Small intestine (tissue), 7 donors: ENCODE results near the gene MTUS2. TPM values are rescaled to one million over a fixed set of nuclear protein-coding genes. Genes with fewer than 3 reads are reported as not detected.

Experiments
- DNase-seq, 2 donors: peaks; one replicate each; pipeline versions ENCODE4 v3.0.0 to v3.0.0-alpha.2; 2013
- FAIRE-seq: peaks from 2 replicates; lab custom pipeline; 2012; peaks lifted over from hg19 to GRCh38; lab: Jason Lieb, UNC
- H3K27ac ChIP-seq, 3 donors: one replicate each; pipeline ENCODE4 v1.5.1; 2013; ENCODE audit warnings: low read length in 2 of 3, mild to moderate bottlenecking in 2 of 3, control low read depth in 1 of 3, inconsistent platforms in 1 of 3, low read depth in 1 of 3, moderate library complexity in 1 of 3
- H3K27me3 ChIP-seq, 3 donors: one replicate each; pipeline ENCODE4 v1.6.1; 2013; ENCODE audit warnings: low read length in 3 of 3, inconsistent platforms in 1 of 3; ENCODE audit not compliant: control insufficient read depth in 3 of 3, insufficient read depth in 3 of 3
- H3K36me3 ChIP-seq, 3 donors: one replicate each; pipeline ENCODE4 v1.6.1; 2013; ENCODE audit warnings: low read length in 3 of 3, inconsistent platforms in 1 of 3, low read depth in 1 of 3, mild to moderate bottlenecking in 1 of 3, moderate library complexity in 1 of 3; ENCODE audit not compliant: control insufficient read depth in 3 of 3, insufficient read depth in 2 of 3
- H3K4me1 ChIP-seq, 3 donors: one replicate each; pipeline ENCODE4 v1.6.1; 2013; ENCODE audit warnings: low read length in 2 of 3, inconsistent platforms in 1 of 3, low read depth in 1 of 3, mild to moderate bottlenecking in 1 of 3, moderate library complexity in 1 of 3; ENCODE audit not compliant: control insufficient read depth in 3 of 3, insufficient read depth in 2 of 3
- H3K4me3 ChIP-seq, 3 donors: one replicate each; pipeline ENCODE4 v1.5.1; 2013; ENCODE audit warnings: low read length in 3 of 3, control low read depth in 1 of 3, inconsistent platforms in 1 of 3, low read depth in 1 of 3, mild to moderate bottlenecking in 1 of 3, moderate library complexity in 1 of 3
- H3K9me3 ChIP-seq, 2 donors: one replicate each; pipeline ENCODE4 v1.6.1; 2013; ENCODE audit warnings: low read depth in 1 of 2, low read length in 1 of 2; ENCODE audit not compliant: control insufficient read depth in 2 of 2, insufficient read depth in 1 of 2
- WGBS, 3 donors: extraction: QIAGEN DNeasy Blood & Tissue Kit; methylation state at CpG; one replicate each; pipeline ENCODE4 v1.1.7; 2013; 5-methylcytosine and 5-hydroxymethylcytosine counted together
- polyA plus RNA-seq, 4 donors: library from polyadenylated mRNA; stranded (reverse) in 3 of 4; unstranded in 1 of 4; fragments of 200-250 nt in 3 of 4; fragments of 120-200 nt in 1 of 4; gene quantifications; one replicate each; pipeline versions ENCODE4 v1.2.1 to v1.2.3, GENCODE V29; 2013
- donor health status: healthy with polysubstance abuse.
- donor health status: control.
- donor health status: control.
- donor health status: Bipolar disorder and iron deficiency.
- donor health status: healthy.

Gene MTUS2
- polyA plus RNA-seq, 4 donors = under 0.01 to 0.53 (median 0.22) TPM

DNA sequence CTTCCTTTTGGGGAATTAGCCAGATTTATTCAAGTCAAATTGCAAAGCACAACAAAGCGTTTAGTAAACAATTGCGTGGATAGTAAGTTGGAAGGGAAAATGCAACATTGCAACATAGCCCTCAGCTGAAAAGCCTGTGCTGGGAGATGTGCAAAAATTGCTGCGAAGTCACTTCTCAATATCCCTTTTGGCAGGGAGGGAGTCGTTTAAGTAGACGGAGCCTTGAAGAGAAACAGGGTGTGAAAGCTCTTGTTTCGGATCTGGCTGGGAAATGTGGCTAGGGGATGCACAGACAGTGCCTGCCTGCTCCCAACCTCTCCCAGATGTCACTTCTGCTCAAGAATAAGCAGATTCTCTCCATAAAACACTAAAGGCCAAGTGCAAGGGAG lies 718.5 kb downstream of the MTUS2 start:
- FAIRE-seq = no peak
- Histone ChIP-seq H3K27me3 (no peaks in the 10 kb centered on the region), H3K27ac (no peak overlapping the region)

GRCh38 chr13:29539856-29540255 lies 719.7 kb downstream of the MTUS2 start:
- Histone ChIP-seq H3K27me3 (no peaks in the 10 kb centered on the region), H3K4me1 (peaks cover 0 to 7% (median 2%) of the 10 kb centered on the region in 3 donors), H3K4me3 (no peak overlapping the region), H3K36me3 (peaks cover 0 to 15% (median 0%) of the 10 kb centered on the region in 3 donors), H3K9me3 (no peaks in the 10 kb centered on the region), H3K27ac (no peak overlapping the region)
- FAIRE-seq (no peak), DNase-seq (no peak)
- WGBS, 3 donors = 80 to 95% (median 93%) methylated on average over 2 of the region's 2 CpGs

More for the DNA sequence above, 718.5 kb downstream of the MTUS2 start:
- Histone ChIP-seq H3K36me3 (peaks cover 0 to 17% (median 2%) of the 10 kb centered on the region in 3 donors), H3K4me3 (no peak overlapping the region), H3K9me3 (no peaks in the 10 kb centered on the region), H3K4me1 (peaks cover 0 to 7% (median 2%) of the 10 kb centered on the region in 3 donors)
- WGBS, 3 donors = 61 to 75% (median 73%) methylated on average over 6 of the region's 6 CpGs
- no peak for DNase-seq

DNA sequence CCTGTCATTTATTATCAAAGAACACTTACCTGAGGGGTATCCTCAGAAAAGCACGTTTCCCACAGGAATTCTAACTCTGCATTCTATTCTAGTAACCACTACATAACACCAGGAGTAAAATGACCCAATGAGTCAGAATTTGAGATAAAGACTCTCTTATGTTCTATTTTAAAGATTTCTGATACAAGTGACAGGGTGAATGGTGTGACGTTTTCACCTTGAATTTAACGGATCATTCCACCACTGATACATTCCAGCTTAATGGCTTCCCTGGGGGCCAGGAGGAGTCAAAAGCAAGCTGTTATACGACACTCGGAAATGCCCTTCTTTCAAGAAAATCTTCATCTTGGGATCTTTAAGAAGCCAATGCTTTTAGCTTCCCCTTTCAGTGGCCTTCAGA lies 720.2 kb downstream of the MTUS2 start:
- H3K4me3 ChIP-seq = no peak overlapping the region
- H3K36me3 ChIP-seq = peaks cover 0 to 14% (median 0%) of the 10 kb centered on the region in 3 donors
- no peak overlapping the region for H3K27ac ChIP-seq
- no peaks in the 10 kb centered on the region for H3K9me3 ChIP-seq
- peaks cover 0 to 7% (median 2%) of the 10 kb centered on the region in 3 donors for H3K4me1 ChIP-seq
- no peak for DNase-seq
- no peaks in the 10 kb centered on the region for H3K27me3 ChIP-seq
- WGBS, 3 donors = 86 to 92% (median 91%) methylated on average over 5 of the region's 5 CpGs
- FAIRE-seq = no peak

- FAIRE-seq = no peak
- Histone ChIP-seq H3K27me3 (no peaks in the 10 kb centered on the region), H3K4me1 (peaks cover 0 to 7% (median 2%) of the 10 kb centered on the region in 3 donors), H3K36me3 (peaks cover 0 to 12% (median 0%) of the 10 kb centered on the region in 3 donors), H3K27ac (no peak overlapping the region), H3K4me3 (no peak overlapping the region), H3K9me3 (no peaks in the 10 kb centered on the region)
- no peak for DNase-seq
- WGBS, 3 donors = 84 to 92% (median 91%) methylated on average over 5 of the region's 5 CpGs
These were observed 720.7 kb downstream of the MTUS2 start for GRCh38 chr13:29540799-29541198.

DNA sequence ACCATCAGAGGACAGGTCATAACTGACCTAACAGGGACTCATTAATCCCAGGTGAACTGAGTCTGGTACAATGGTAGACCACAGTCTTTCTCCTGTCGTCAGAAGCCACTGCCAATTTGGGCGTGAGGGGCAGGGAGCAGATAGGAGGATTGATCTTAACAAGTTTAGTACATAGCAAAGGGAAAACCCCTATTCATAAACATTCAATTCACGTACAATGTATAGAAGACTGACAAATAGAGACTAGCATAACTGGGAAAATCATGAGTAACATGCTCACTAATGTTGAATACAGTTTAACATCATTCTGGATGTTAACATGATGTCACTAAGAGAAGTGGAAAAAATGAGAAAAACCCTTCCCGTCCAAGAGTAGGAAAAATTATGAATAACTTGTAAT lies 721.3 kb downstream of the MTUS2 start:
- WGBS, 3 donors = 81 to 85% (median 84%) methylated on average over 4 of the region's 4 CpGs
- H3K4me1 ChIP-seq = peaks cover 0 to 7% (median 2%) of the 10 kb centered on the region in 3 donors
- peaks cover 0 to 9% (median 0%) of the 10 kb centered on the region in 3 donors for H3K36me3 ChIP-seq
- H3K9me3 ChIP-seq = no peaks in the 10 kb centered on the region
- no peak for FAIRE-seq
- DNase-seq = no peak
- no peaks in the 10 kb centered on the region for H3K27me3 ChIP-seq
- H3K27ac ChIP-seq = no peak overlapping the region
- no peak overlapping the region for H3K4me3 ChIP-seq

DNA sequence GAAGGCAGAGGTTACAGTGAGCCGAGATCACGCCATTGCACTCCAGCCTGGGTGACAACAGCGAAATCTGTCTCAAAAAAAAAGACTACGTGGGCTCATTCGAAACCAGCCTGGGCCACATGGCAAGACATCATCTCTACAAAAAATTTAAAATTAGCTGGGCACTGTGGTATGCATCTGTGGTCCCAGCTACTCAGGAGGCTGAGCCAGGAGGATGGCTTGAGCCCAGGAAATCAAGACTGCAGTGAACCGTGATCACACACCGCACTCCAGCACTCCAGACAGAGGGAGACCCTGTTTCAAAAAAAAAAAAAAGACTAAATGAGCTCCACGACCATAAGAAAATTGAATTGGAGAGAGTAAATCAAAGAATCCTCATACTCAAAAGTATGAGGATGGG lies 722.2 kb downstream of the MTUS2 start:
- DNase-seq = no peak
- 95 to 98% (median 97%) methylated on average over 8 of the region's 8 CpGs for WGBS, 3 donors
- no peaks in the 10 kb centered on the region for H3K27me3 ChIP-seq
- no peak for FAIRE-seq
- H3K4me1 ChIP-seq = peaks cover 0 to 2% (median under 1%) of the 10 kb centered on the region in 3 donors
- no peak overlapping the region for H3K27ac ChIP-seq
- peaks cover 0 to 9% (median 0%) of the 10 kb centered on the region in 3 donors for H3K36me3 ChIP-seq
- no peak overlapping the region for H3K4me3 ChIP-seq
- H3K9me3 ChIP-seq = no peaks in the 10 kb centered on the region

DNA sequence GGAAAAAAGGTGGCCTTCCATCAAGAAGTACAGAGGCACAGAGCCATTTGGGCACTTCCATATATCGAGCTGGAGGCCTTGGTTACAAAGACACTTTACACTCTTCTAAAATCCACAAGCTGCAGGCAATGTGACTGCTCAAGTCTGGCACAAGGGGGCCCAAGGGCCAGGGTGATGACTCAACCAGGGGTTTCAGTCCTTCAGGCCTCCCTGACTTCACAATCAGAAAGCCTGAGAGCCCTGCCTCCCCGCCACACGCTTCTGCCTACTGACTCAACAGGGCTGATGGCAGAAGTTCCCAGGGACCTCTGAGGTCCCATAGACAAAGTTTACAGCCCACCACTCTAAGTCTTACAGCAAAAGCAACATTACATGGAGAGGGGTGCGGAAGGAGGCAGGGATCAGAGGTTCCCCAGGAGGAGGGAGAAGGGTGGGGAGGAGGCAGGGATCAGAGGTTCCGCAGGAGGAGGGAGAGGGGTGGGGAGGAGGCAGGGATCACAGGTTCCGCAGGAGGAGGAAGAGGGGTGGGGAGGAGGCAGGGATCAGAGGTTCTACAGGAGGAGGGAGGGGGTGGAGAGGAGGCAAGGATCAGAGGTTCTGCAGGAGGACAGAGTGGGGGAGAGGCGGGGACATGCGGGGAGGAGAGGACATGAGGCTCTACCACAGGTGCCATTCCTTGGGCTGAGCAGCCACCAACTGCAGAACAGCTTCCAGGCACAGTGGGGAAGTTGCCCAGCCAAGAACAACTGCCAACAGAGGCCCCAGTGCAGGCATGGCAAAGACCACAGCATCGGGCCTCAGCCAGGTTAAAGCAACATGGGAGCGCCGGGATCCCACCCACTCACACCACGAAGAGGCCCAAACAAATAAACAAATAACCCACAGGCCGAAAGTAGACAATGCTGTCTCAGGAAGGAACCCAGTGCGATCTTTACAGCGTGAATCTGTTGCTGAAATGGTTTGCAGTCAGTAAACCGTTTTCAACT lies 723.4 kb downstream of the MTUS2 start:
- no peaks in the 10 kb centered on the region for H3K9me3 ChIP-seq
- H3K27me3 ChIP-seq = no peaks in the 10 kb centered on the region
- no peak overlapping the region for H3K4me3 ChIP-seq
- FAIRE-seq (no peak), DNase-seq (peak; percentile 43 to 95)
- peaks cover 0 to 9% (median 0%) of the 10 kb centered on the region in 3 donors for H3K36me3 ChIP-seq
- 47 to 75% (median 57%) methylated on average over 15 to 16 of the region's 16 CpGs for WGBS, 3 donors
- H3K4me1 ChIP-seq = peaks cover 0 to 3% (median 0%) of the 10 kb centered on the region in 3 donors
- H3K27ac ChIP-seq = peak overlapping the region in 2 of 3 donors; percentile 14 to 27

- no peaks in the 10 kb centered on the region for H3K27me3 ChIP-seq
- no peak overlapping the region for H3K27ac ChIP-seq
- no peak for FAIRE-seq
- no peaks in the 10 kb centered on the region for H3K9me3 ChIP-seq
- peaks cover 0 to 12% (median 0%) of the 10 kb centered on the region in 3 donors for H3K36me3 ChIP-seq
- WGBS, 3 donors = 90 to 98% (median 94%) methylated on average over 8 of the region's 8 CpGs
- no peak for DNase-seq
- H3K4me1 ChIP-seq = peaks cover 0 to 3% (median 0%) of the 10 kb centered on the region in 3 donors
- no peak overlapping the region for H3K4me3 ChIP-seq
These were observed 725.8 kb downstream of the MTUS2 start for GRCh38 chr13:29545988-29546387.
